NCI-H2107 (cell line): ENCODE results near the gene KCNA3.

ENCODE experiments used
- DNase-seq: peaks from one replicate; lab custom pipeline; 2025; lab: John Stamatoyannopoulos, UW

KCNA3 gene

GRCh38 chr1:110638058-110638457, 36.7 kb downstream of the KCNA3 start:
- DNase-seq: no peak

- no peak for DNase-seq
Measured at GRCh38 chr1:110637475-110637874, 37.3 kb downstream of the KCNA3 start.

GRCh38 chr1:110636149-110636935, 38.4 kb downstream of the KCNA3 start:
- DNase-seq: no peak

- no peak for DNase-seq
Measured at GRCh38 chr1:110635434-110635833, 39.3 kb downstream of the KCNA3 start.

GRCh38 chr1:110634455-110635311, 40.1 kb downstream of the KCNA3 start:
- peak; percentile 55 for DNase-seq

GRCh38 chr1:110634086-110634454, 40.7 kb downstream of the KCNA3 start:
- DNase-seq: no peak

GRCh38 chr1:110633646-110634030, 41.1 kb downstream of the KCNA3 start:
- no peak for DNase-seq

GRCh38 chr1:110631836-110632620, 42.7 kb downstream of the KCNA3 start:
- DNase-seq: no peak

- DNase-seq: peak; percentile 74
Measured at GRCh38 chr1:110630839-110631663, 43.7 kb downstream of the KCNA3 start.

- DNase-seq: no peak
Measured at GRCh38 chr1:110628323-110629105, 46.2 kb downstream of the KCNA3 start.

- DNase-seq: no peak
Measured at GRCh38 chr1:110627764-110628163, 47.0 kb downstream of the KCNA3 start.

- DNase-seq: no peak
Measured at GRCh38 chr1:110626889-110627288, 47.9 kb downstream of the KCNA3 start.
